ENCODE results near the gene SDS.
A peak's percentile ranks its signal among the peaks of the same experiment; 100 is the strongest.

SDS gene

GRCh38 chr12:113425960-113426453, 22.3 kb upstream of the SDS start:
- DNase-seq (ENCODE audit: low read depth) = no peak

DNA sequence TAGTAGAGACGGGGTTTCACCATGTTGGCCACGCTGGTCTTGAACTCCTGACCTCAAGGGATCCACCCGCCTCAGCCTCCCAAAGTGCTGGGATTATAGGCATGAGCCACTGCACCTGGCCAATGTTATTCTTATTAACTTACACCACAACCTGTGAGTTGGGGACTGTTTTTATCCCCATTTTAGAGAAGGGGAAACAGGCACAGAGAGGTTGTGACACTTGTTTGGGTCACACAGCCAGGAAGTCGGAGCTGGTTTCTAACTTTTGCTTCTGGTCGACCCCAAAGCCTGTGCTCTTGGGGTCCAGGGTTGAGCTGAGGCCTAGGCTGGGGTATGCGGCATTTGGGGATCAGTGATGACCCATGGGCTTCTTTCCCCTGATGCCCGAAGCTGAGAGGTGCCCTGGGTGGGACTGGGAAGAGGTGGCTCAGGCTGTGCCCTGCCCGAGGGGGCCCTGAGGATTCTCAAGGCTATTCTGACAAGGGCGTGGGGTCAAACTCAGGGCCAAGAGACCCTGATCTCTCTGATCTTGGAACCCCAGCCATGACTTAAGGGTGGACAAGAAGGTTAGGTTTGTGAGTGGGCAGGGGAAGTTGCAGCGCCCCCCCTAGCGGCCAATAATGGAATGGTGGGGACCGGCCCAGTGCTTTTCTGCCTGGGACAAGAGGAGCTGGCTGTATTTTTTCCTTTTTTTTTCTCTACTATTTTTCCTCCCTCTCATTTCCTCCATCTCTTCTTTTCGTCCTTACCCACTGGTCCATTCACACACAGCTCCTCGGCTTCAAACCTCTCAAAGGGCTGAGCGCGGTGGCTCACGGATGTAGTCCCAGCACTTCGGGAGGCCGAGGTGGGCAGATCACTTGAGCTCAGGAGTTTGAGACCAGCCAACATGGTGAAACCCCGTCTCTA, 21.5 kb upstream of the SDS start:
- DNase-seq (ENCODE audit: low read depth) = peak; percentile 8

DNA sequence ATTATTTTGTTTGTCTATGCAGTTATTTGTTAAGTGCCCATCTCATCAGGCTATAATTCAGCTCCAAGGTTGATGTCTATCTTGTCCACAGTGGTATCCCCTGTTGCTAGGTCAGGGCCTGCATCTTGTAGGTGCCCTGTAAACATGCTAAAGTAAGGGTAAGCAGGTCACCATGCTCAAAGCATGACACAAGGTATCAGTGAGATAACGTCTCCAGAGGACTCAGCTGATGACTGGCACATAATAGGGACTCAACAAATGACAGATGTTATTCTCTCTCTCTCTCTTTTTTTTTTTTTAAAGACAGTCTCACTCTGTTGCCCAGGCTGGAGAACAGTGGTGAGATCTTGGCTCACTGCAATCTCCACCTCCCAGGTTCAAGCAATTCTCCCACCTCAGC, 20.8 kb upstream of the SDS start:
- DNase-seq (ENCODE audit: low read depth) = no peak

DNA sequence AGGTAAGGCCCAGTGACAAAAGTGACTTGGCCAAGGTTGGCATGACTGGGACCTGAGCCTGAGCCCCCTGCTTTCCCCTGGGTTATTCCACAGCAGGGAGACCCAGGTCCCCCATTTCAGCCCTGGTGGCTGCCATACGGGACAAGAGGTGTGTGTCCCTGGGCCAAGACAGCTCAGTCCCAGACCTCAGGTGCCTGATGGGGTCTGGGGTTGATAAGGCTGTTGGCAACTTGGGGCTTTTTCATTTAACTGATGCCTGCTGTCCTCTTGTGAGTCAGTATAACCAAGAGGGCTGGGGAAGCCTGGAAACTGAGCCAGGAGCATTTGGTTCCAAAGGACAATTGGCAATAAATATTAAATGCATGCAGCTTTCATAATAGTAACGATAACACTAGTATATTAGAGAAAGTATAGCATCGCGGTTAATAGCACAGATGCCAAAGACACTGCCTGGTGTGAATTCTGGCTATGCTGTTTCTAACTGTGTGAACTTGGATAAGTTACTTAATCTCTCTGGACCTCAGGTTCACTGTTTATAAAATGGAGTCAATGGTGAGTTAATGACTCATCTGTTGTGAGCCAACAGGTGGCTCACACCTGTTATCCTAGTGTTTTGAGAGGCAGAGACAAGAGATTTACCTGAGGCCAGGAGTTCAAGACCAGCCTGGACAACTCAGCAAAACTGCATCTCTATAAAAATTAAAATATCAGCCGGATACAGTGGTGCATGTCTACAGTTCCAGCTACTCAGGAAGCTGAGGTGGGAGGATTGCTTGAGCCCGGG, 19.4 kb upstream of the SDS start:
- no peak for DNase-seq (ENCODE audit: low read depth)

- DNase-seq (ENCODE audit: low read depth) = no peak
Measured at GRCh38 chr12:113422030-113422885, 18.6 kb upstream of the SDS start, which contains the start of gene SDSL. TSS of gene SDSL (plus strand) at chr12:113422380. CDS start at chr12:113427983, 5,603 bp downstream.

GRCh38 chr12:113420996-113421595, 17.4 kb upstream of the SDS start:
- no peak for DNase-seq (ENCODE audit: low read depth)

DNA sequence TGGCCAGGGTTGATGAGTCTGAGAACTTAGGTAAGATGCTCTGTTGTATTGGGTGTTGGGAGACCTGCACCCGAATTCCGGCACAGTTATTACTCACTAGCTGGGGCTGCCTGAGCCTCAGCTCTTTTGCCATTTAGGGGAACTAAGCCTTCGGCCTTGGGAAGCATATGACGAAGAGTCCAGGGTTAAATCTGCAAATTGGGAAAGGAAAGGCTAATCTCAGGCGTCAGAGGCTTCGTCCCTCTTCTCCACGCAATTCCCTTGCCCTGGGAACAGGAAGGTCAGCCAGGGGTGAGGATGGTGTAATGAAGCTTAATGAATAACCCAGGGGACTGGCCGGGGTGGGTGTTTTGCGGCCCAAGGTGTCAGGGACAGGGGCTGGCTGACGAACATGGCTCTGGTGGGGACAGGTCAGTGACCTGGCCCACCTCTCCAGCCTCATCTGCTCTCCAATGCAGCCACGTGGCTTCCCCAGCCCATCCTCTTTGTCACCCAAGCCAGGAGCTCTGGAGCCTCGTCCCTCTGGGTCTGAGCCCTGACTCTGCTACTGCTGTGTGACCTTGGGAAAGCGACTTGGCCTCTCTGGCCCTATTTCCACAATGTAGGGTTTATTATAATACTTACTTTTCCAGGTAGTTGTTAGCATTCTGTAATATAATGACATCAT, 14.7 kb upstream of the SDS start:
- DNase-seq (ENCODE audit: low read depth) = no peak

DNA sequence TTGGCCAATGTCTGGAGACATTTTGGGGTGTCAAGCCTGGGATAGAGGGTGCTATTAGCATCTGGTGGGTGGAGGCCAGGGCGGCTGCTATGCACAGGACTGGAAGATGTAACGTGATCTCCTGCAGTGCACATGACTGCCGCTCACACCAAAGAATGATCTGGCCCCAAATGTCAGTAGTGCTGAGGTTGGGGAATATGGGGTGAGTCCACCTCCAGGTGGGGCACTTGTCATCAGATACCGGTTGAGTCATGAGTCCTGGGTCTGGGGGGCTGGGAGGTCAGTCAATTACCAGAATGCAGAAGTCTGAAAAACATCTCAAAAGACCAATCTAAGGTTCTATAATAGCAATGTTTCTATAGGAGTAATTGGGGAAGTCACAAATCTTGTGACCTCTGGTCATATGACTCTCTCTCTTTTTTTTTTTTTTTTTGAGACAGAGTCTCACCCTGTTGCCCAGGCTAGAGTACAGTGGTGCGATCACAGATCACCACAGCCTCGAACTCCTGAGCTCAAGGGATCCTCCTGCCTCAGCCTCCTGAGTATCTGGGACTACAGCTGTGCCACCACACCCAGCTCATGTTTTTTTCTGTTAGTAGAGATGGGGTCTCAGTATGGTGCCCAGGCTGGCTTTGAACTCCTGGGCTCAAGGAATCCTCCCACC, 12.5 kb upstream of the SDS start:
- DNase-seq (ENCODE audit: low read depth) = no peak

DNA sequence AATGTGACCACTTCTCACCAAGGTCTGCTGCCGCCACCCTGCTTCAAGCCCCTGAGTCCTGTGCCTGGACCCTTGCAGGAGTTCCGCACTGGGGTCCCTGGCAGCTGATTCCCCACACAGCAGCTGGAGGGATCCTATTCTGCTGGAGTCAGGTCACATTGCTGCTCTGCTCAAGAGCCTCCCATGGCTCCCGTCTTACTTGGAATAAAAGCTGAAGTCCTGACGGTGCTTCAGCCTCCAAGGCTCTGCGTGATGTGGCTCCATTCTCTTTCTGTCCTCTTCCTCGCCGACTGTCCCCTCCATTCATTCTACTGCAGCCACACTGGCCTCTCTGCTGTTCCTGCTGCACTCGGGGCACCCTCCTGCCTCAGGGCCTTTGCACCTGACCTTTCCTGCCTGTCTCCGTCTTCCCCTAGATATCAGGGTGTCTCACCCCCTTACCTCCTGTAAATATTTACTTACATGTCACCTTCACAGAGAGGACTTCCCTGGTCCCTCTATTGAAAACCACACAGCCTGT, 10.9 kb upstream of the SDS start:
- DNase-seq (ENCODE audit: low read depth) = no peak

- no peak for DNase-seq (ENCODE audit: low read depth)
Measured at GRCh38 chr12:113413488-113413939, 9.8 kb upstream of the SDS start.

DNA sequence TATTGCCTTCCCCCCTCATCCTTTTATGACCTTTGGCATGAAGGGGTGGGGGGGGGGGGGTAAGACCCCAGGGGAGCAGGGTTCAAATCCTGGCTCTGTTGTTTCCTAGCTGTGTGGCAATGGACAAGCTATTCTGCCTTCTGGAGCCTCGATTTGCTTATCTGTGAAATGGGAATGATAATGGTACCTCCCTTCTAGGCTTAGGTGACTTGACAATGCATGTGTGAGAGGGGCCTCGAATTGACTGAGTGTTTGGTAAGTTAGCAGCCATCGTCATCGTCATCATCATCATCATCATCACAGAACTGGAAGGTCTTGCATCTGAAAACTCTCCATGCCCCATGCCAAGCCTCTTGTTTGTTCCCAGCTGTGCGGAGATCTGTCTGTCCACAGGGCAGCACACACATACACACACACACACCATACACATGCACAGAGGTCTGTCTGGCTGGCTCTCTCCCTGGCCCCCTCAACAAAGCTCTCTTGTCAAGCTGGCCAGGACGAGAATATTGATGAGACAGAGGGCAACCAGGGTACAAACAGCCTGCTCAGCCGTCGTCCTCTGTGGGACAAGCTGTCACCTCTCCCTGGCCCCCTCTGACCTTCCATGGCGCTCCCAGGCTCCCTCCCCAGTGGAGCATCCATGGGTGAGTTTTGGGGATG, 5.9 kb upstream of the SDS start:
- DNase-seq (ENCODE audit: low read depth) = no peak

DNA sequence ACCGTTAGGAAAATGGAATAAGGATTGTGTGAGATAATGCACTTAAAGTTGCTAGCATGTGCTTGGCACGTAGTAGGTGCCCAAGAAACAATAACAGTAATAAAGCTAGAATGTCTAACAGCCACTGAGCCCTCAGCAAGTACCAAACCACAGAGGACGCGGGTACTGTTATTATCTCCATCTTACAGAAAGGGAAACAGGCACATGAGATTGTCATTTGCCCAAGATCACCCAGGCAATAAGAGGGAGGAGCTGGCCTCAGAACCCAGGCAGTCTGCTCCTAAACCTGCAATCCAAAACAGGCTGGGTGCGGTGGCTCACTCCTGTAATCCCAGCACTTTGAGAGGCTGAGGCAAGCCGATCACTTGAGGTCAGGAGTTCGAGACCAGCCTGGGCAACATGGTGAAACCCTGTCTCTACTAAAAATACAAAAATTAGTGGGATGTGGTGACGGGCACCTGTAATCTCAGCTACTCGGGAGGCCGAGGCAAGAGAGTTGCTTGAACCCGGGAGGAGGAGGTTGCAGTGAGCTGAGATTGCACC, 5.1 kb upstream of the SDS start:
- DNase-seq (ENCODE audit: low read depth) = no peak

DNA sequence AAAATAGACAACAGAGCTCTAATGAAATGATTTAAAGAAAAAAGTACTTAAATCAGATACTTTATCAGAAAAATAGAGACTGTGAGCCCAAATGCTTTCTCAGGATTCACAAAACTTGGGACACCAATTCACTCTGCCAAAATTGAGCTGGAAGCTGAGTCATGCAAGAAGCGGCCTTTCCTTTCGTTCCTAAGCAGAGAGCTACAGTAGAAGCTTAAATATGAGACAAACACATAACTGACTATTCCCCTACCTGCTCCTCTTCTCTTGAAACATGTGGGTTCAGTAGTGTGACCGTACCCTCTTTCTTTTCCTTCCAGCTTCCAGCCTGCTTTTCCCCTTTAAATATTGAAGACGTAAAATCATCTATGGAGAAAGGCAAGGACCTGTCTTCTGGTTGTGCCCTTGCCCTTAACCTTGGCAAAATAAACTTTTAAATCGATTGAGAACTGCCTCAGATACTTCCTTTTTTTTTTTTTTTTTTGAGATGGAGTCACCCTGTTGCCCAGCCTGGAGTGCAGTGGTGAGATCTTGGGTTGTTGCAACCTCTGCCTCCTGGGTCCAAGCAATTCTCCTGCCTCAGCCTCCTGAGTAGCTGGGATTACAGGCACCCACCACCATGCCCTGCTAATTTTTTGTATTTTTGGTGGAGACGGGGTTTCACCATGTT, 4.4 kb upstream of the SDS start:
- no peak for DNase-seq (ENCODE audit: low read depth)

GRCh38 chr12:113405694-113406093, 2.0 kb upstream of the SDS start:
- no peak for DNase-seq (ENCODE audit: low read depth)

DNA sequence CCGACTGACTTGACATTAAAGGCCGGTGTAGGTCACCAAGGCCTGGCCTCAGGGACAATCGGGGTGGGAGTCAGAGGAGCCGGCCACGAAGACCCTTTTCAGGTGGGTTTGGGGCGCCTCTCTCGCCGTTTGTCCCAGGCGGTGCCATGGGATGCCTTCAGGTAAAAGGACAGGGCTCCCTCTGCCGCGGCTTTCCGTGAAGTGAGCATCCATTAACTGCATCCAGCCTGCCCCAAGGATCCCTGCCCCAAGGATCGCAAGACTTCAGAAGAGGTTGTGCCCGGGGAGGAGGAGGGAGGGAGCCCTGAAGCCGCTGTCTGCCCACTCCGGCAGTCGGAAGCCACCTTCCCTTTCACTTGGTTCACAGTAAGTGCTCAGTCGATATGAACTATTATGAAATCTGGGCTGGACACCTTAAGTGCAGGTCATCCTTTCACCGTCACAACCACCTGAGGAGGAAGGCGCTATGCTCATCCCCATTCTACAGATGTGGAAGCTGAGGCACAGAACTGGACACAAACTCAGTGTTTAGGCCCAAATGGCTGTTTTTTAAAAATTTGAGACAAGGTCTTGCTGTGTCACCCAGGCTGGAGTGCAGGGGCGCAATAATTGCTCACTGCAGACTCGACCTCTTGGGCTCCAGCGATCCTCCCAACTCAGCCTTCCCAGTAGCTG, 964 bp downstream of the SDS start:
- no peak for DNase-seq (ENCODE audit: low read depth)

DNA sequence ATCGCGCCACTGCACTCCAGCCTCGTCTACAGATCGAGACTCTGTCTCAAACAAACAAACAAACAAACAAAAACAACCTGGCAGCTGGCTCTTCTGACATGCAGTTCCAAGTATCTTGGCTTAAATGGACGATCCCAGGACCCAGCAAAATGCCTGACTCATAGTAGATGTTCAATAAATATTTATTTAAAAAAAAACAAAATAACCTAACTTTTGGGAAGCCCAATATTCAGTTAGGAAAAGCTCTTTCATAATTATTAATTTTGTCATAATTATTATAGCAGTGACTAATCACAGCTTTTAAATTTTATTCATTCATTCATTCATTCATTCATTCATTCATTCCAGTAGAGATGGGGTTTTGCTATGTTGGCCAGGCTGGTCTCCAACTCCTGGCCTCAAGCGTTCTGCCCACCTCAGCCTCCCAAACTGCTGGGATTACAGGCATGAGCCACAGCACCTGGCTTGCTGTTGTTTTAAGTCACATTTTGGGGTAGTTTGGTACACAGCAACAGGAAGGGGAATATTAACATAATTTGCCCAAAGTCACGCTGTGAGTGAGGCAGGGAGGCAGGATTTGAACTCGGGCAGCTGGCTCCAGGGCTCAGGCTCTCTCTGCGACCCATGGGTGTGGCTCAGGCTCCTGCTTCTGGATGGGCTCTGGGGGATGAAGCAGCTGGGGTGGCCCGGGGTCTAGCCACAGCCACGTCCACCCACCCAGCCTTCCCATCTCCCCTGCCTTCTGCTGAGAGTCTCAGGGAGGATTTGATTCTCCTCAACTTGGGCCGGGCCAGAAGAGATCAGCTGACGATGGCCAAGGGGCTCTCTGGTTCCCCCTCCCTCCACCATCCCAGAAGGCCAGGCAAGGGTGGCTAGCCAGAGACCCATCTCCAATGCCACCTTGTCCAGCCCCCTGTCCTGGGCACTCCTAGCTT, 2.4 kb downstream of the SDS start:
- DNase-seq (ENCODE audit: low read depth) = no peak

DNA sequence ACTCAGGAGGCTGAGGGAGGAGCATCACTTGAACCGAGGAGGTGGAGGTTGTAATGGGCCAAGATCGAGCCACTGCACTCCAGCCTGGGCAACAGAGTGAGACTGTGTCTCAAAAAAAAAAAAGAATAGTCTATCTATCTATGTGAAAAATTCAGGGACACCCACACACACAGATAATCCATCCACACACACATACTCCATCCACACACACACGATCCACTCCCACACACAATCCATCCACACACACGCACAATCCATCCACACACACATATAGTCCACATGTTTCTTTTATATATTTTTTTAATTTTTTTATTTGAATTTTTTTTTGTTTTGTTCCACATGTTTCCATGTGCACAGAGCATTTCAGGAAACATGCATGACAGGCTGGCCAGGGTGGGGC, 3.3 kb downstream of the SDS start:
- no peak for DNase-seq (ENCODE audit: low read depth)

Measured in stimulated activated CD4-positive, alpha-beta T cell treated with anti-CD3 and anti-CD28 coated beads, Interleukin-2, amount 100 ng/mL, for 4 hours (primary cell).